HEK293T (cell line): Measurements from ENCODE around the gene TSPOAP1.

ENCODE experiments used
- BHLHE40 ChIP-seq: fragments of 450-650 bp; IDR thresholded peaks from 2 replicates; pipeline ENCODE4 v1.6.1; 2016; ENCODE audit warnings: mild to moderate bottlenecking, moderate library complexity, borderline replicate concordance
- ELF4 ChIP-seq: fragments of 450-650 bp; IDR thresholded peaks from 2 replicates; pipeline ENCODE4 v1.6.1; 2017; ENCODE audit warnings: antibody characterized with exemption
- FOXA1 ChIP-seq: fragments of 450-650 bp; IDR thresholded peaks from 2 replicates; pipeline ENCODE4 v1.6.1; 2016; ENCODE audit warnings: mild to moderate bottlenecking
- FOXK2 ChIP-seq: fragments of 450-650 bp; IDR thresholded peaks from 2 replicates; pipeline ENCODE4 v1.6.1; 2016; ENCODE audit warnings: mild to moderate bottlenecking
- FOXM1 ChIP-seq: fragments of 450-650 bp; IDR thresholded peaks from 2 replicates; pipeline ENCODE4 v1.6.1; 2017; ENCODE audit warnings: mild to moderate bottlenecking, borderline replicate concordance
- SP1 ChIP-seq: fragments of 450-650 bp; IDR thresholded peaks from 2 replicates; pipeline ENCODE4 v1.6.1; 2017
- ZNF384 ChIP-seq: fragments of 450-650 bp; IDR thresholded peaks from 2 replicates; pipeline ENCODE4 v1.6.1; 2016
- TF ChIP-seq, protein P1 (sequence below): fragments of 450-650 bp; IDR thresholded peaks from 2 replicates; pipeline ENCODE4 v1.6.1; 2016

DNA sequence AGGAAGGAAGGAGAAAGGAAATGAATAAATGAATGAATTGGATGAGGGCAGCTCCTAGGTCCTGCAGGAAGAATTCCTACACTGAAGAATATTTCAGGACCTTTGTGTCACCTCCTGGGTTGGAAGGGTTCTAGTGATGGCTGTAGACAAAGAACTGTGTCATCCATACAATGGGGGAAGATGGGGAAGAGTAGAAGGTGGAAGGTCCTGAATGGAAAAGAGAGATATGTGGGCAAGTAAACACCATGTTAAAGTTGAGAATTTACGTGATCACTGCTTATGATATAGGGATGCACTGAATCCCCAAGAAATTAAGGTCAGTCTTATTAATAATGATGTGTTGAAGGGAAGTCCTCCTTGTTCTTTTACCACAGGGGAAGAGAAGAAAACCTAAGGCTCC is 27.6 kb upstream of the TSPOAP1 start:
- TF ChIP-seq BHLHE40: no peak
- no peak for TF ChIP-seq ZNF384
- TF ChIP-seq, protein P1, sequence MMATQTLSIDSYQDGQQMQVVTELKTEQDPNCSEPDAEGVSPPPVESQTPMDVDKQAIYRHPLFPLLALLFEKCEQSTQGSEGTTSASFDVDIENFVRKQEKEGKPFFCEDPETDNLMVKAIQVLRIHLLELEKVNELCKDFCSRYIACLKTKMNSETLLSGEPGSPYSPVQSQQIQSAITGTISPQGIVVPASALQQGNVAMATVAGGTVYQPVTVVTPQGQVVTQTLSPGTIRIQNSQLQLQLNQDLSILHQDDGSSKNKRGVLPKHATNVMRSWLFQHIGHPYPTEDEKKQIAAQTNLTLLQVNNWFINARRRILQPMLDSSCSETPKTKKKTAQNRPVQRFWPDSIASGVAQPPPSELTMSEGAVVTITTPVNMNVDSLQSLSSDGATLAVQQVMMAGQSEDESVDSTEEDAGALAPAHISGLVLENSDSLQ: no peak
- TF ChIP-seq SP1: no peak
- no peak for TF ChIP-seq FOXM1
- no peak for TF ChIP-seq ELF4
- TF ChIP-seq FOXK2: no peak
- no peak for TF ChIP-seq FOXA1
